NOMO-1 (cell line): ENCODE results near the gene BCLAF1.
"Not testable (repeated sequence)": the region's sequence is repeated elsewhere in the genome, so short reads cannot be mapped to it uniquely, and the experiment has no call there.

Experiments used
- DNase-seq, 2 experiments: peaks; one replicate each; lab custom pipeline; 2025; ENCODE audit not compliant: unreplicated experiment in 2 of 2; lab: John Stamatoyannopoulos, UW

Gene BCLAF1

GRCh38 chr6:136309729-136310311 lies 20.2 kb upstream of the BCLAF1 start:
- no peak for DNase-seq

GRCh38 chr6:136309171-136309570 lies 19.5 kb upstream of the BCLAF1 start:
- no peak for DNase-seq

GRCh38 chr6:136308469-136308868 lies 18.8 kb upstream of the BCLAF1 start:
- not testable (repeated sequence) for DNase-seq

GRCh38 chr6:136307351-136307750 lies 17.7 kb upstream of the BCLAF1 start:
- DNase-seq = no peak

- DNase-seq = no peak
Observed at GRCh38 chr6:136306466-136306865, 16.8 kb upstream of the BCLAF1 start.

- no peak for DNase-seq
Observed at GRCh38 chr6:136304410-136304809, 14.8 kb upstream of the BCLAF1 start.

- DNase-seq = no peak
Observed at GRCh38 chr6:136303516-136303915, 13.9 kb upstream of the BCLAF1 start.

- DNase-seq = no peak
Observed at GRCh38 chr6:136294621-136295020, 5.0 kb upstream of the BCLAF1 start.

- DNase-seq = peak; percentile 38 to 76
Observed at GRCh38 chr6:136290410-136291010, 864 bp upstream of the BCLAF1 start.

GRCh38 chr6:136289327-136289578 lies 393 bp downstream of the BCLAF1 start:
- peak; percentile 84 to 87 for DNase-seq

GRCh38 chr6:136288566-136289326 lies 900 bp downstream of the BCLAF1 start:
- peak; percentile 59 to 82 for DNase-seq

GRCh38 chr6:136284909-136285308 lies 4.7 kb downstream of the BCLAF1 start:
- DNase-seq = no peak

GRCh38 chr6:136282906-136283305 lies 6.7 kb downstream of the BCLAF1 start:
- no peak for DNase-seq

GRCh38 chr6:136280032-136280609 lies 9.5 kb downstream of the BCLAF1 start:
- DNase-seq = no peak

GRCh38 chr6:136274062-136274461 lies 15.6 kb downstream of the BCLAF1 start:
- DNase-seq = peak in 1 of 2 experiments; percentile 35

- no peak for DNase-seq
Observed at GRCh38 chr6:136265101-136265500, 24.5 kb downstream of the BCLAF1 start.

- no peak for DNase-seq
Observed at GRCh38 chr6:136262940-136263339, 26.7 kb downstream of the BCLAF1 start.

- DNase-seq = no peak
Observed at GRCh38 chr6:136254851-136255466, 34.7 kb downstream of the BCLAF1 start.

- DNase-seq = no peak
Observed at GRCh38 chr6:136253734-136254133, 35.9 kb downstream of the BCLAF1 start.

- no peak for DNase-seq
Observed at GRCh38 chr6:136252441-136252840, 37.2 kb downstream of the BCLAF1 start.

GRCh38 chr6:136251394-136251793 lies 38.3 kb downstream of the BCLAF1 start:
- no peak for DNase-seq

- DNase-seq = peak in 1 of 2 experiments; percentile 45
Observed at GRCh38 chr6:136250686-136251008, 39.0 kb downstream of the BCLAF1 start.
